ENCODE measurements around the gene OR10H2.

OR10H2 gene

GRCh38 chr19:15730538-15730937 is 2.7 kb downstream of the OR10H2 start:
- H3K4me3 ChIP-seq (ENCODE audit: low read depth, low read length): no peak overlapping the region
- no peak for TF ChIP-seq CTCF (IDR thresholded peaks at IDR 0.05; ENCODE audit: low read depth, low read length)

GRCh38 chr19:15732388-15732787 is 4.6 kb downstream of the OR10H2 start:
- no peak for TF ChIP-seq CTCF (IDR thresholded peaks at IDR 0.05; ENCODE audit: low read depth, low read length)
- H3K4me3 ChIP-seq (ENCODE audit: low read depth, low read length): no peak overlapping the region

GRCh38 chr19:15733895-15734294 is 6.1 kb downstream of the OR10H2 start:
- no peak for TF ChIP-seq CTCF (IDR thresholded peaks at IDR 0.05; ENCODE audit: low read depth, low read length)
- H3K4me3 ChIP-seq (ENCODE audit: low read depth, low read length): no peak overlapping the region

GRCh38 chr19:15737722-15738121 is 9.9 kb downstream of the OR10H2 start, which contains the start of gene OR10H3:
OR10H3 (plus strand) TSS chr19:15737985; CDS start chr19:15741393, 3,408 bp downstream.
- no peak for TF ChIP-seq CTCF (IDR thresholded peaks at IDR 0.05; ENCODE audit: low read depth, low read length)
- no peak within 1 kb of the TSS for H3K4me3 ChIP-seq (ENCODE audit: low read depth, low read length)

- H3K4me3 ChIP-seq (ENCODE audit: low read depth, low read length): no peak overlapping the region
- no peak for TF ChIP-seq CTCF (IDR thresholded peaks at IDR 0.05; ENCODE audit: low read depth, low read length)
Observed at GRCh38 chr19:15740785-15741184, 13.0 kb downstream of the OR10H2 start.

- no peak overlapping the region for H3K4me3 ChIP-seq (ENCODE audit: low read depth, low read length)
- no peak for TF ChIP-seq CTCF (IDR thresholded peaks at IDR 0.05; ENCODE audit: low read depth, low read length)
Observed at GRCh38 chr19:15748239-15748638, 20.4 kb downstream of the OR10H2 start.

GRCh38 chr19:15758379-15758778 is 30.6 kb downstream of the OR10H2 start:
- no peak for TF ChIP-seq CTCF (IDR thresholded peaks at IDR 0.05; ENCODE audit: low read depth, low read length)
- H3K4me3 ChIP-seq (ENCODE audit: low read depth, low read length): no peak overlapping the region

All from WI38 (cell line).